NCI-H345 (cell line): Measurements from ENCODE around the gene SKI.

ENCODE experiments used
- DNase-seq: peaks from one replicate; lab custom pipeline; 2025; lab: John Stamatoyannopoulos, UW

The SKI gene

GRCh38 chr1:2340086-2340917 lies 112.2 kb downstream of the SKI start:
- DNase-seq, result no peak

GRCh38 chr1:2340918-2341254 lies 112.8 kb downstream of the SKI start:
- DNase-seq, result no peak

GRCh38 chr1:2341706-2342383 lies 113.7 kb downstream of the SKI start:
- DNase-seq, result no peak

- DNase-seq, result no peak
Observed at GRCh38 chr1:2342384-2343022, 114.4 kb downstream of the SKI start.

DNA sequence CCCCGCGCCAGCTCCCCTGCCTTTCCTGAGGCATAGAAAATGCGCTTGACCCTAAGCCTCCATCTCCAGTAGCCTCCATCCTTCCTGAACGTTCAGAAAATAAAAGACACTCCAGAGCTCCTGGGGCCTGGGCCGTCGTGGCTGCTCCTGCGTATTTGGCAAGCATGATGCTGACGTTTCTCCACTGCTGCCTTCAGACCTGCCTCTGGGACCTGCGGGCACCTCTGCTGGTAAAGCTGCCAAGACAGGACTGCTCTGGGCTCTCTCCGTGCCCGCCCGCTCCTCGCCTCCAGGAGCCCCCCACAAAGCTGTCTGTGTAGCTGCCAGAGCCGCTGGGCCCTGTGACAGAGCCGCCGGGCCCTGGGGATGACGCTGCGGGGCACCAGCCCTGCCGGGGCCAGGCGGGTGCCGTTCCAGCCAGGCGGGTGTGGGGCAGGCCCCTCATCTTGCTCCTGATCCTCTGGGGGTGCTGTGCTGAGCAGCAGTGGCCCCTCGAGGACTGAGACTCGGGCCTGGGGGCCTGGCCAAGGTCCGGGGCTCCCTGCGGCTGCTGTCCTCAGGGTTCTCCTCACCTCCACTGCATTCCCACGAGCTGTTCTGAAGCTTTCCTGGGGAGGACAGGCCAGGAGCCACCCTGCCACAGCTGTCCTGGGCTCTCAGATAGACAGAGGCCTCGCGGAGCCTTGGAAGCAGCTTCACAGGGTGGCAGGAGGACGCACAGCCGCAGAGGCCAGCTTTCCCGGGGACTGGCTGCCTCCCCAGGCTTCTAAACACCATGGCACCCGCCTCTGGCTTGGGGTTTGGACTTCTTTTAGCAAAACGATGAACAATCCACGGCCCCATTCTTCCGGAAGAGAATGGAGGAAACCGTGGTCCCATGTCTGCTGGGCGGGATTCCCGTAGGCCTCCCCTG lies 115.2 kb downstream of the SKI start:
- DNase-seq, result no peak

GRCh38 chr1:2344121-2344681 lies 116.1 kb downstream of the SKI start:
- DNase-seq, result no peak

DNA sequence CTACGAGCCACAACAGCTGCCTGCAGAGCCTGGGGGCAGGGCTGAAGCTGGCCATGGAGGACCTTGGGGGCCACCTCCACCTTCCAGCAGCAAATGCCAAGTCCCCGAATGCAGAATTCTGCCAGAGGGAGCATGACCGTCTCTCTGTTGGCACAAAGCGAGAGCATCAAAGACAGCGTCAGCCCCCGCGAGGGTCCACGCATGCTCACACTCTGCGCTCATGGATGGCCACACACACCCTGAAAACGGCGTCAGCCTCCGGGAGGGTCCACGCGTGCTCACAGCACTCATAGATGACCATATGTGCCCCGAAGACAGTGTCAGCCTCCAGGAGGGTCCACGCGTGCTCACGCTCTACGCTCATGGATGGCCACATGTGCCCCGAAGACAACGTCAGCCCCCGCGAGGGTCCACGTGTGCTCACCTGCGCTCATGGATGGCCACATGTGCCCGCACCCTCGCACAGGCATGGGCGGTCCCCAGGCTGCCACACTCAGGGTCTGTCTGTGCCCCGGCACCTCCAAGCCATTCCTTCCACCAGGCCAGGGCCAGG lies 116.7 kb downstream of the SKI start:
- DNase-seq, result no peak

- DNase-seq, result no peak
Observed at GRCh38 chr1:2345297-2346075, 117.4 kb downstream of the SKI start.

GRCh38 chr1:2346691-2347408 lies 118.7 kb downstream of the SKI start:
- DNase-seq, result no peak

GRCh38 chr1:2347409-2347785 lies 119.3 kb downstream of the SKI start:
- DNase-seq, result no peak

- DNase-seq, result no peak
Observed at GRCh38 chr1:2347896-2348295, 119.8 kb downstream of the SKI start.

DNA sequence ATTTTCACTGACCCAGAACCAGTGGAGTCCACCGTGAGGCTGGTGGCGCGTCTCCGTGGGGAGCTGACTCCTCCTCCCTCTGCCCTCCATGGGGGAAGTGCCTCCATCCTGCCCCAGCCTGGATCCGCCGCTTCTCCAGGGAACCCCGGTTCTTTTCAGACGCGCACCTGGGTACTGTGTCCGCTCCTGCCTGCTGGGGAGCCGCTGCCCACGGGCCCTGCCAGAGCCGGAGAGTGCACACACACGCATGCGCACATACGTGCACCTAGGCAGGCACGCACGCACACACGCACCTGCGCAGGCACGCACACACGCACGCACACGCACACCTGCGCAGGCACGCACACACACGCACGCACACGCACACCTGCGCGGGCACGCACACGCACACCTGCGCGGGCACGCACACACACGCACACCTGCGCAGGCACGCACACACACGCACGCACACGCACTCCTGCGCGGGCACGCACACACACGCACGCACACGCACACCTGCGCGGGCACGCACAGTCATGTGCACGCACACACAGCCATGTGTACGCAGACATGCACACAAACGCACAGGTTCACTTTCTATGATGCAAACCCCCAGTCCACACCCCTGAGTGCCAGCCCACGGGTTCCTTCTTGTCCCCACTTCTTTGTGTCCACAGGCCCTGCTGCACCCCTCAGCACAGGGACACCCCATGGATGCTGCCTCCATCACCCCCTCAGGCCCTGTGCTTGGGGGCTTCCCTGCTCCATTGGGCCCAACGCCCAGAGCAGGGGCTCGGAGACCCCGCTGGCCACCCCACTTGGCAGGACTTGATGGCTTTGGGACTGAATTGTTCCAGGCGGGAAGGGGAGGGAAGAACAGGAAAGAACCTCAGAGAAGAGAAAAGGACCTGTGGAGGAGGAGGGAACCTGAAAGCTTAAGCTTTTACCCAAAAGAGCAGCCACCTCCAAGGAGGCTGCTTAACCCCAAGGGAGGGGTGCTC lies 120.5 kb downstream of the SKI start:
- no peak for DNase-seq

DNA sequence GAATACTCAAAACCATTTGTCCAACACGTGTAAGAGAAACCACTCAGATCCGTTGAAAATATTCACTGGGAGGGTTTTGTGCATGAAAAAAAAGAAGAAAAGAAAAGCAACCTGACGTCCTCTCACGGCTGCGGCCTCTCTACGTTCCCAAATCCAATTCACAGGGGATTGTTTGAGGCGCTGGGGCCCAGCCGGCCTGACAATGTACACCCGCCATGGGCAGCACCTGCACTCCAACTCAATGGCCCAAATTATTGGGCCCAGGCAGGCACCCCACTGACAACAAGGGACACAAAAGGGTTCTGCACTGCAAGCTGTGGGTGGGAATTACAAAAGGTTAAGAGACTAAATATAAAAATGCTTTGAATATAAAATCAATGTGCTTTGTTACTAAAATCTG lies 121.7 kb downstream of the SKI start:
- no peak for DNase-seq

DNA sequence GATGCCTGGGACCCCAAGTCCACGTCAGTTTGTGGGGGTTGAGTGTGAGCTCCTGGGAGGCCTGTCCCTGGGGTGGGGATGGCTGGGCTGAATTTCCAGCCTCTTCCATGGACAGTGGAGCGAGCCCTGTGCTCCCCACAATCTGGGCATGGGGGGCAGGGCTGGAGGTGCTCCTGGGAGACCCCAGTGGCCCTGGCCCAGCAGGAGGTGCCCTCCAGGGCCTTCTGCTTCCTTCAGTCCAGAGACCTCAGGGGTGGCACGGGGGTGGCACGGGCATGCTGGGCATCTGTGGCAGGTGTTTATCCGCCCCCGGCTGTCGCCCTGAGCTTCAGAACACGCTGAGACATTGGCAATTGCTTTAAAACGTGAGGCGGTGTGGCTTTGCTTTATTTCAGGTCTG lies 122.4 kb downstream of the SKI start:
- no peak for DNase-seq

- no peak for DNase-seq
Observed at GRCh38 chr1:2350911-2351655, 123.0 kb downstream of the SKI start.

GRCh38 chr1:2351723-2352122 lies 123.6 kb downstream of the SKI start:
- no peak for DNase-seq

DNA sequence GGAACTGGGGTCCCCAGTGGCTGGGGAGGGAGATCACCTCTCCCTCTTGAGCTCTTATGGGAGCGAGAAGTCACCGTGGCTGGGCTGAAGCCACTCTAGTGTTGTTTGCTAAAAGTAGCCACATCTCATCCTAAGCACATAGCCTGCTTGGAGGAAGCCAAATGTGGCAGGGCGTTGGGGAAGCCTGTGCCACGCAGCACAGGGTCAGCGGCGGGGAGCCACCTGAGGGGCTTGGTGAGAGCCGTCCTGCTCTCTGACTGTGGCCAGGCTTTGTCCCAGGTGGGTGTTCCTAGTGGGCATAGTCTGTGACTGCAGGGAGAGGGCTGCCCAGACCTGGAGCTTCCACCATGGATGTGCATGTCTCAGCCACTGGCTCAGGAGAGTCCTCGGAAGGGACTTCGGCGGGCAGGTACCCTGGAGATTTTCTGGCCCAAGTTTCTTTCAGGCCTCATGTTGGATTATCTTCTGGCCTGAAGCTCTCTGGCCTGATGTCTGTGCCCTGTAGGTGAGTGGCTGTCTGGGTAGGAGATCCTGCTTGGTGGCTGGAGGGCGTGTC lies 124.3 kb downstream of the SKI start:
- DNase-seq, result no peak
